Kidney epithelial cell (primary cell): ENCODE data around the gene MEGF11. TPM values are rescaled to one million over a fixed set of nuclear protein-coding genes. Genes with fewer than 3 reads are reported as not detected.

Experiments used
- DNase-seq: peaks from one replicate; pipeline ENCODE4 v3.0.0-alpha.2; 2010; ENCODE audit warnings: low read depth
- H3K27me3 ChIP-seq: 2 replicates; pipeline ENCODE4 v1.6.0; 2011; ENCODE audit warnings: low read length; ENCODE audit not compliant: control insufficient read depth, insufficient read depth
- H3K36me3 ChIP-seq: 2 replicates; pipeline ENCODE4 v1.5.1; 2011; ENCODE audit warnings: low read length; ENCODE audit not compliant: control insufficient read depth, insufficient read depth
- H3K4me3 ChIP-seq: 2 replicates; pipeline ENCODE4 v1.5.1; 2011; ENCODE audit warnings: low read depth, mild to moderate bottlenecking, control low read depth, low read length
- CTCF ChIP-seq: IDR thresholded peaks from 2 replicates; pipeline ENCODE4 v1.5.1; 2011; ENCODE audit warnings: mild to moderate bottlenecking, moderate library complexity, low read length, control low read depth, inconsistent platforms; ENCODE audit not compliant: insufficient read depth, poor library complexity, severe bottlenecking
- total RNA-seq: library from RNA; depleted of rRNA; stranded (reverse); fragments of >200 nt; gene quantifications from 2 replicates; pipeline ENCODE4 v1.2.3, GENCODE V29; 2015

MEGF11 gene
- total RNA-seq, 1 donor from 2014 or later = 0.63 TPM

- Histone ChIP-seq H3K27me3 (peaks cover 2% of the 10 kb centered on the region), H3K36me3 (no peaks in the 10 kb centered on the region), H3K4me3 (no peak overlapping the region)
- DNase-seq = no peak
- no peak for TF ChIP-seq CTCF
Observed at GRCh38 chr15:66211670-66212562, 41.6 kb downstream of the MEGF11 start.

GRCh38 chr15:66210684-66211083, 42.9 kb downstream of the MEGF11 start:
- Histone ChIP-seq H3K4me3 (no peak overlapping the region), H3K27me3 (peaks cover 2% of the 10 kb centered on the region), H3K36me3 (no peaks in the 10 kb centered on the region)
- no peak for TF ChIP-seq CTCF
- no peak for DNase-seq

- Histone ChIP-seq H3K4me3 (no peak overlapping the region), H3K36me3 (no peaks in the 10 kb centered on the region), H3K27me3 (no peaks in the 10 kb centered on the region)
- DNase-seq = no peak
- TF ChIP-seq CTCF = no peak
Observed at GRCh38 chr15:66198757-66199156, 54.8 kb downstream of the MEGF11 start.

GRCh38 chr15:66196602-66197001, 56.9 kb downstream of the MEGF11 start:
- H3K4me3 ChIP-seq = no peak overlapping the region
- peak; percentile 42 for DNase-seq
- no peak for TF ChIP-seq CTCF
- H3K36me3 ChIP-seq = no peaks in the 10 kb centered on the region
- H3K27me3 ChIP-seq = no peaks in the 10 kb centered on the region

GRCh38 chr15:66195621-66196230, 57.8 kb downstream of the MEGF11 start:
- H3K36me3 ChIP-seq = no peaks in the 10 kb centered on the region
- H3K27me3 ChIP-seq = no peaks in the 10 kb centered on the region
- DNase-seq = no peak
- H3K4me3 ChIP-seq = no peak overlapping the region
- TF ChIP-seq CTCF = no peak
